GM15510 (cell line): ENCODE results near the gene ZNF580.

Experiments used
- POLR2A ChIP-seq: IDR thresholded peaks from 3 replicates; pipeline ENCODE4 v1.6.1; 2011; ENCODE audit warnings: borderline replicate concordance; ENCODE audit not compliant: insufficient read length; ENCODE audit errors: extremely low read depth

The ZNF580 gene

GRCh38 chr19:55615543-55616394 lies 25.0 kb upstream of the ZNF580 start:
- TF ChIP-seq POLR2A = no peak

GRCh38 chr19:55616395-55616875 lies 24.4 kb upstream of the ZNF580 start:
- TF ChIP-seq POLR2A = no peak

DNA sequence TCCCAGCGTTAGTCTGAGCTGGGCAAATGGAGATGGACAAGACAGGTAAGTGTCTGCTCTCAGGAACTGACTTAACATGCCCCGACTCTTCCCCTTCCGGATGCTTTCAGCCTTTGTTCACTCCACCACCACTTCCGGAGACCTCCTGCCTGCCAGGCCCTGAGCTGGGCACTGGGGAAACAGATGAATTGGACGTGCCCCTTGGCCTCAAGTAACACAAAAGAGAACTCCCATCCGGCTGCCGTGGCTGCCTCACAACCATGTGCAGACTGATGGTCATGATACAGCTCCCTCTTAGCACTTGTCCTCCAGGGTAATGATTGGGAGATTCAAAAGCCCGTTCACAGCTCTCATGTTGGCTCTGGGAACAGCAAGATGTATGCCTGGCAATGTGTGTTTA lies 23.4 kb upstream of the ZNF580 start:
- TF ChIP-seq POLR2A = no peak

DNA sequence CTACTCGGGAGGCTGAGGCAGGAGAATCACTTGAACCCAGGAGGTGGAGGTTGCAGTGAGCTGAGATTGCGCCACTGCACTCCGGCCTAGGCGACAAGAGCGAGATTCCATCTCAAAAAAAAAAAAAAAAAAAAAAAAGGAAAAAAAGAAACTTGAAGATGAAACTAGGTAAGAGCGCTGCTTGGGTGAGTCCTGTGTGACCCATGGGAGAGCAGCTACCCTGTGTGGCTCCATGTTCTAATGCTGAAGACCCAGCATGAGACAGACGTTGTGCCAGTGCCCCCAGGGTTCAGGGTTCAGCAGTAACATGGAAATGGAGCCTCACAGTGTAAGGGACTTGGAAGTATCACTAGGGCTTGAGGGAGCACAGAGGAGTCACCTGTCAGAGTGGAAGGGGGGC lies 22.4 kb upstream of the ZNF580 start:
- TF ChIP-seq POLR2A = no peak

DNA sequence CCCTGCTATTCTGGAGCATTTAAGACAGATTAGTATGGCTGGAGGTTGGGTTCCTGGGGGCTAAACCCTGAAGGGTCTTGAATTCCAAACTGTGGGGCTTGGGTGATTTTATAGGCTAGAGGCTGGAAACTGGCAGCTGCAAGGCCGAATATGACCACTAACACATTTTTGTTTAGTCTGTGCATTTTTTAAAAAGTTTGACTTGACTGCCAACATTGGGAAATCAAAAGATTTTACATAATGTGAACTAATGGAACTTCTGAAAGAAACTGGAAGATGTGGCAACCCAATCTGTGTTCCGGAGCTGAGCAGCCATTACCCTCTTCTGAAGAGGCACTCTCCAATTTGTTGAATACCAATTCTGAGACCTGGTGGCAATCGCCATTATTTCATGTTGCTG lies 21.5 kb upstream of the ZNF580 start:
- TF ChIP-seq POLR2A = no peak

GRCh38 chr19:55620410-55621204 lies 20.2 kb upstream of the ZNF580 start:
- no peak for TF ChIP-seq POLR2A

DNA sequence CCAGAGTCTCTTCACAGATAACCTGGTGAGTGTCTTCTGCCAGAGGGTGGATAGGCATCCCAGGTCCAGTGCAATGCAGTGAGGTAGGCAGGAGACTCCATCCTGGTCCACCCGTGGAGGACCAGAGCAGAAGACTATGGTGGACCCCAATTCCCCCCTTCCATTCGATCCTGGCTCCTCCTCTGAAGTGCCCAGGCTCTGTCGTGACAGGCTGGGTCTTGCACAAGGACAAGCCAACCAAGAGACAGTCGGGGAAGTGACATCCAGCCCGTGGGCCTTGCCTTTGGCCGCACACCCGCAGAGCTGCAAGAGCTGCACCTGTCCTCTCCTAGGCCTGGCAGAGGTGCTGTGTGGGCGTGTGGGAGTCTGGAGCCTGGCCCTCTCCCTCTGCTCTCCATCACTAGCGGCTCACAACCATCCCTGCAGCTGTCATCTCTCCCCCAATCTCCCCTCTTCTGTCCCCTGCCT lies 19.6 kb upstream of the ZNF580 start:
- TF ChIP-seq POLR2A = no peak

DNA sequence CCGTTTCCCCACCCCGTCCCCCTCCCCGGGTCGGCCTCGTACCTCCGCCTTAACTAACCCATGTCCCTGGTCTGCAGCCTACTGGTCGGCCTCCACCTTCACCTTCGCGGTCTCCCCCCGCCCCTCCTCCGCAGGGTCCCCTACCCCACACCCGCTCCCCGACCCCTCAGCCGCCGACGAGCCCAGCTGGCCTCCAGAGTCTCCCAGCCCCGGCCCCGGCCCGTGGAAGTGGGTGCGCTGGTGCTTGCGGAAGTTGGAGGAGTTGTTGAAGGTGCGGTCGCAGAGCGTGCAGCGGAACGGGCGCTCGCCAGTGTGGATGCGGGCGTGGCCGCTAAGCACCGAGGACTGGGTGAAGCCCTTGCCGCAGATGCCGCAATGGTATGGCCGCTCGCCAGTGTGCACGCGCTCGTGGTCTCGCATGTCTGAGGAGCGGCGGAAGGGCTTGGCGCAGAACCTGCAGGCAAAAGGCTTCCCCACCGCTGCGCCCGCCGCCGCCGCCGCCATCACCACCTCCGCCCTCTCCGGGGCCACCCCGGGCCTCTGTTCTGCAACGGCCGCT lies 19.1 kb upstream of the ZNF580 start:
- no peak for TF ChIP-seq POLR2A

- no peak for TF ChIP-seq POLR2A
Observed at GRCh38 chr19:55622242-55622969, 18.4 kb upstream of the ZNF580 start.

GRCh38 chr19:55623130-55623529 lies 17.7 kb upstream of the ZNF580 start:
- no peak for TF ChIP-seq POLR2A

- TF ChIP-seq POLR2A = no peak
Observed at GRCh38 chr19:55623561-55623960, 17.2 kb upstream of the ZNF580 start.

GRCh38 chr19:55624109-55625003 lies 16.4 kb upstream of the ZNF580 start, which contains the start of gene ZNF784:
Gene ZNF784, minus strand, starts transcription at chr19:55624566. Its CDS starts 5 bp downstream, at chr19:55624561.
- TF ChIP-seq POLR2A = peak; percentile 77

GRCh38 chr19:55625004-55625326 lies 15.8 kb upstream of the ZNF580 start:
- no peak for TF ChIP-seq POLR2A

GRCh38 chr19:55626350-55626749 lies 14.5 kb upstream of the ZNF580 start:
- no peak for TF ChIP-seq POLR2A
